ENCODE measurements around the gene GOLGB1.
"Not testable (repeated sequence)": the region's sequence is repeated elsewhere in the genome, so short reads cannot be mapped to it uniquely, and the experiment has no call there.

The GOLGB1 gene

DNA sequence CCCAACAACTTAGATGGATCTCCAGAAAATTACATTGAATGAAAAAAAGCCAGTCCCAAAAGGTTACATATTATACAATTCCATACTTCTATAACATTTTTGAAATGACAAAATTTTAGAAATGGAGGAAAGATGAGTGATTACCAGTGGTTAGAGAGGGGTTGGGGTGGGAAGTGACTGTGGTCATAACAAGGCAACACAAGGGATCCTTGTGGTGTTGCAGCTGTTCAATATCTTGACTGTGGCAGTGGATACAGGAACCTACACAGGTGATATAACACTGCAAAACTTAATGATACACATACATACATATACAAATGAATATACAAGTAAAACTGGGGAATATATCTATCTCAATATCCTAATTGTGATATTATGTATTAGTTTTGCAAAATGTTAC, 9.6 kb downstream of the GOLGB1 start:
- DNase-seq, result no peak

DNA sequence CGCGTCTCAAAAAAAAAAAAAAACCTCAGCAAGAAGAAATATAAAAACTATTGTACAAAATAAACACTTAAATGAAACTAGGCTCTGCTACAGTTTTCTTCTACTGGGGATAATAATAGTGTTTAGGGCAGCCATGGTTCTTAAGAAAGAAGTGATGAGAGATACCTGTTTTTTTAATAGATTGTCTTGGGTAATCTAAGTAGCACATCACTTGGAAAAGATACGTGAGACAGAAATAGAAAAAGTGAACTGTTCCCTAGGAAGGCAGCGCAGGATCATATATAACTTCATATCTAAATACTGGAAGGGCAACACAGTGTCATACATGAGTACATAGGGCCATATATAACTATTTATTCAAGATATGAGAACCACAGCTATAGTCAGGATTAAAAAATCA, 11.9 kb downstream of the GOLGB1 start:
- no peak for DNase-seq

DNA sequence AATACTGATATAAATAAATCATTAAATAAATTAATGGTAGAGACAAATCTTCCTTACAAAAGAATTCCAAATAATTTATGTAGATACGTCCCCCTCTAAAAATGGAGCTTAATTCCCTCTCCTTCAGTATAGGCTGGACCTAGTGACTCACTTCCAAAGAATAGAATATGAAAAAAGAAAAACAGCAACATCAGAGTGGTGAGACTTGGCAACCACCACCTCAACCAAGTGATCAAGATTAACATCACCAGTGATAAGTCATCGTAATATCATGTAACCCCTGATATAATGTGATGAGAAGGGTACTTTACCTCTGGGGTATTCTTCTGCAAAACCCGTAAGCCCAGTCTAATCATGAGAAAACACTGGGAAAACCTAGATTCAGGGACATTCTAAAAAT, 13.4 kb downstream of the GOLGB1 start:
- peak; percentile 44 for DNase-seq

DNA sequence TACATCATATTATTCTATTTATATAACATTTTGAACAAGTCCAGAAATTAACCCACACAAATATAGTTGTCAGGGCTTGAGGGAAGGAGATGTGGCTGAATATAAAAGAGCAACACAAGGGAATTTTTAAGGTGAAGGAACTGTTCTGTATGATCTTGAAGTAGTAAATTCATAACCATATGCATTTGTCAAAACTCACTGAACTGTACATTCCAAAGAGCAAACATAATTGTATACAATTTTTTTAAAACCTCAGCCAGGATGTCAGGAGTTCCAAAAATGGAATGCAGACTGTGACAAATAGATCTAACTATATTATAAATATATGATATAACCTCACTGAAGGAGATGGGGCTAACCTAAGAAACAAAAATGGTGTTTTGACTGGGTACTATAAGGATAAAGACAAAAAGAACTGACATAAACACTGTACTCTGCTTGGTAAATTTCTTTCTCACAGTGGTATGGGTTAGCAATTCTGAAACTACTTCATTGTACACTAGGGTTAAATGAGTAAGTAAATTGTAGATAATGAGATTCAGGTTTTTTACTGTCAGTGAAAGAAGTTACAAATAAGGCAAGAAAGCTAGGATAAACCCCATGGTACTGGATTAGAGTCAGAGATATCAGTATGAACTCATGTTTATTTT, 14.4 kb downstream of the GOLGB1 start:
- DNase-seq, result peak; percentile 59

DNA sequence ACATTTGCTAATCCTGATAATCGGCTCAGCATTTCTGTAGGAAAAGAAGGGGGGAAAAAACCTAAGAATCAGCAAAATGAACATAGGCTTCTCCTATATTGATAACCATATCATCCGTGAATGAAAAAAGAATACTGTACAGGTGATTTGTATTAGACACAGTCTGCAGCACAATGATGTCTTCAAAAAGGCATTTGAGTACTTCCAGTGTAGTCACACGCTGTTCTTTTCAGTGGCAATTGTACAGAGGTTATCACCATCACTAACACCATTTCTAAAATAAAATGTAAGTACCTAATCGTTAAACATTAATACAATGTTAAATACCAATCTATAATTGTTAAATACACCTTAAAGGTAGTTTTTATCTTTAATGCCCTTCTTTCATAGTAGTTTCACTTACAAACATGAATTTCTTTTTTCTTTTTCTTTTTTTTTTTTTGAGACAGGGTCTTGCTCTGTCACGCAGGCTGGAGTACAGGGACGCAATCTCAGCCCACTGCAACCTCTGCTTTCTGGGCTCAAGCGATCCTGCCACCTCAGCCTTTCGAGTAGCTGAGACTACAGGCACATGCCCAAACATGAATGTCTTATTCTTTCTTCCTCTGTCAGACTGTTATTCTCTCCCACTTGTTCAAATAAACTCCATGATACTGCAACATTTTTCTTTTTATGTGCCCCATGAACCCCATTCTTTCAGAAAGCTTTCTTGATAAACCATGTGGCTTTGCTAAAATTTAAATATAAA, 18.4 kb downstream of the GOLGB1 start:
- DNase-seq, result no peak

DNA sequence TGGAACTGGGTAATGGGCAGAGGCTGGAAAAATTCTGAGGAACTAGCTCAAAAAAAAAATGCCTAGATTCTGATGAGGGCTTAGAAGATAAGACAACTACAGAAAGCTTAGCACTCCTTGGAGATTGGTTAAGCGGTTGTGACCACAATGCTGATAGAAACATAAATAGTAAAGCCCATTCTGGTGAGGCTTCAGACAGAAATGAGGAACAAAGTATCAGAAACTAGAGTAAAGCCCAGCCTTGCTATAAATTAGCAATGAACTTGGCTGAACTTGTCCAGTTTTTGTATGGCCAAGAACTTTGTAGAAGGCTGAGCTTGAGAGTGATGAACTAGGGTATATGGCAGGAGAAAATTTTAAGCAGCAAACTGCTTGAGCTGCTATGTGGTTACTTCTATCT, 25.4 kb downstream of the GOLGB1 start:
- DNase-seq, result no peak

DNA sequence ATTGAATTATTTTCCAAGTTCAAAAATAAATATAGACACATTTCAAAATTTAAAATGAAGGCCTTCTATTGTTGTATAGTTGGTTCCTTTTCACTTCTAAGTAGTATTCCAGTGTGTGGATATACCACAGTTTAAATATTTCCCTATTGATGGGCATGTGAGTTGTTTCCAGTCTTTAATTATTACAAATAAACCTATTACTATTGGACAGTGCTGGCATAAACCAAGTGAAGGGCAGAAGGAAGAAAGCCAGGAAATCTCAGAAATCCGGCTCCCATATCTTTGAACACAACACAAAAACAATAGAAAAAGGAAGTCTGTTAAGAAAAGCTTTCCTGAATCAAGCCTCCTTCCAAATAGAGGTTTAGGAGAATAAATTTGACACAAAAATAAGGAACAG, 26.1 kb downstream of the GOLGB1 start:
- DNase-seq, result no peak

DNA sequence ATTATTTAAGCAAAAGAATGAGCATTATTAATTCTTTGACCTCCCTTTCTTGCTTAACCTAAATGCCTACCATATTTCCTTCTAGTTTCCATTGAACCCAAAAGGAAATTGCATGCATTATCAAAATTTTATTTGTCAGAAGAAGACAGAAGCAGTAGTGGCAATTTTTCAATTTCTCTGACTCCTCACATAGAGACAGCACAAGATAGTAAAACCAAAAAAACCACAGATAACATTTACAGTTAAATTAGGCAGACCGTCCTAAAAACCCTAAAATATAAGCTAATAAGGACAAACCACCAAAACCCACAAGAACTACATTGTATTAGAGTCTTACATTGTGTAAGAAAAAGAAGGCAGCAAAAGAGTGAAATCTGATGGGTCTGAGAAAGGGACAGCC, 27.1 kb downstream of the GOLGB1 start:
- DNase-seq, result no peak

DNA sequence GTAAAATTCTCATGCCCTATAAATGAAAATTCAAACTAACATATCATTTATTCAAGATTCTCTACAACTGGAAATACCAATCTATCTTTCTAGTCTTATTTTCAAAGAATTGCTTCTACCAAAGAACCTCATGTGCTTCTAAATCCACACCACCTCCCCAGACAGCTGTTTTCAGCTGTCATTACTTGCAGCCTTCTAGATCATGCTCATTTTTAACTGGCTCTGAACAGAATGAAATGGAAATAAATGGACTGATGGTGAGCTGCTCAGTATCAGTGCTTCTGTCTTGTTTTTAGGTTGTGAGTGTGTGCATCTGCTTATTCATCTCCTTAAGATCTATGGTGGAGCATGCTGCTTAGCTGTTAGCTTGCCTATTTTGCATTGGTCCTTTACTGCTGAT, 29.4 kb downstream of the GOLGB1 start:
- no peak for DNase-seq

DNA sequence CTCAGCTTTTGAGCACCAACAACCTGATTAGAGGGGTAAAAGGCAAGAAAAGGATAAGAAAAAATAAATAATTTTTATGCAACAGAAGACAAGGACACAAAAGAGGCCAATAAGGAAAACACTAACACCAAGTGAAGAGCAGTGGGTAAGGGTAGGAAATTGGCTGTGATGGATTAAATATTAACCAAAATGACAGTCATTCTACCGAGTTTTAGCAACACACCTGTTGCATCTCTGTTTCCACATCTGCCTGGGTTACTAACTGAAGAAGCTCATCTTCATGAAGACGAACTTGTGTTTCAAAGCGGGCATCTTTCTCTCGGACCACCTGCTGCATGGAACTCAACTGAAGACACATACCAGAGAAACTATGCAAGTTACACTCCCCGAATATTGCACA, 30.1 kb downstream of the GOLGB1 start:
- DNase-seq, result no peak

DNA sequence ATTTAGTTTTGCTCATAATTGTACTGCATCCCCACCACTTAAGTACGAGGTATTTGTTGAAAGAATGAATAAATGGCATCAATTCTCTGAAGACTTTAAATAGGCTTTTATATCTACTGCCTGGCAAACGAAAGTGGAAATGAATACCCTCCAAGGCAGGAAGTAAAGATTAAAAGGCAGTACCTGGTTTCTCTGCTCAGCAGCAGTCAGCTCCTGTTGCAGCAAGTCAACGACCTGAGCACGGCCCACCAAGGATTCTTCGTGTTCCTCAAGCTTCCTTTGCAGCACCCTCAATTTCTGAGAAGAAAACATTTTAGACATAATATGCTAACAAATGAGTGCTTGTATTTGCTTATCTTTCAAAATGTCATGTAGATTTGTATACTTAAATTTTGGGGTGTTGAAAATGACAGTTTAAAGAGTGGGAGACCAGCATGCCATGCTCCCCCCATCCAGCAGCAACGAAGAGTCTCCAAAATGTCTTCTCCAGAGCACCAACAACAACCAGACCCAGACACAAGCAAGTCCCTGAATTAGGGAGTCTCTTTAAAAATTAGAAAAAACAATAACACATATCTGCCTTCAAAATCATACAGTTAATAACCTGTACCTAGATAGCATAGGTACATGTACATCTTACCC, 31.2 kb downstream of the GOLGB1 start:
- no peak for DNase-seq

DNA sequence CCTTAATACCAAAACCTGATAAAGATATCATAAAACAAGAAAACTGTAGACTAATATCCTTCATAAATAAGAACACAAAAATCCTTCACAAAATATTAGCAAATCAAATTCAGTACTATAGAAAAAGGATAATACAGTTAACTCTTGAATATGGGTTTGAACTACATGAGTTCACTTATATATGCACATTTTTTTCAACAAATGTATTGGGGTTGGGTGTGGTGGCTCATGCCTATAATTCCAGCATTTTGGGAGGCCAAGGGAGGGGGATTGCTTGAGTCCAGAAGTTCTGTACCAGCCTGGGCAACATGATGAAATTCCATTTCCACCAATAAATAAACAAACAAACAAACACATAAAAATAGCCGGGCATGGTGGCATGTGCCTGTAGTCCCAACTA, 39.2 kb downstream of the GOLGB1 start:
- DNase-seq, result no peak

DNA sequence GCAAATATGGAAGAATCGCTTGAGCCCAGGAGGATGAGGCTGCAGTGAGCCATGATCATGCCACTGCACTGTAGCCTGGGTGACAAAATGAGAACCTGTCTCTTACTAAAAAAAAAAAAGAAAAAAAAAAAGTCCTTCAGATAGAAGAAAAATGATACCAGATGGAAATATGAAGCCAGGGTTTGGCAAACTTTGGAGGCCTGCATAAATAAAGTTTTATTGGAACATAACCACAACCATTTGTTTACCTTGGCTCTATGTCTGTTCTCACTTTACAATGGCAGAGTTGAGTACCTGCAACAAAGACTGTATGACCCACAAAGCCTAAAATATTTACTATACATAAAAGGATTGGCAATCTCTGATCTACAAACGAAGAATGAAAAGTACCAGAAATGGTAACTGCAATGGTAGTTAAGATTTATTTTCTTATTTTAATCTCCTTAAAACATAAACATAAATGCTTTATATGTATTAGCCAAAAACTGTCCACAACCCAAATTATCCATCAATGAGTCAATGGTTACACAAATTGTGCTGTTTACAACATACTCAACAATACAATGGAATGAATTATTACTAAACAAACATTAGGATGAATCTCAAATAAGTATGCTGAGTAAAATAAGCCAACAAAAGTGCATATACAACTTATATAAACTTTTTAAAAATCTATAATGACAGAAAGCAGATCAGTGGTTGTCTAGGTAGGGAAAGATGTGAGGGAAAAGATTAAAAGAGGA, 41.8 kb downstream of the GOLGB1 start:
- no peak for DNase-seq

DNA sequence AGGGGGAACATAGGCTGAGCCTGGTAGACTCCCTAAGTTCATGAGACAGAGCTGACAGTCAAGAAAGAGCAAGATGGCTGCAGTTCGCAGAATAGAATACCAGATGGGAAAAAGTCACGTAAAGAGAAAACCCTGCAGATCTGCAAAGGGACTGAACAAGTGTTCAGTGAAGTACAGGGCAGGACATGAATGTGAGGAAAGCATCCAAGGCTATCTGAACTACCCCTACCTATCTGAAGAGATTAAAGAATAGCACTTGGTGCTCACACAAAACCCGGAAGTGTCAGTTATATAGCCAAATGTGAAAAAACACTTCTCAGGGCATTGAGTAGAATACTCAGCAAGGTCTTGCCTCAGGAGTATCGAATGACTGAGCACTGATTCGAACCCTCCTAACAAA, 44.0 kb downstream of the GOLGB1 start:
- DNase-seq, result no peak

DNA sequence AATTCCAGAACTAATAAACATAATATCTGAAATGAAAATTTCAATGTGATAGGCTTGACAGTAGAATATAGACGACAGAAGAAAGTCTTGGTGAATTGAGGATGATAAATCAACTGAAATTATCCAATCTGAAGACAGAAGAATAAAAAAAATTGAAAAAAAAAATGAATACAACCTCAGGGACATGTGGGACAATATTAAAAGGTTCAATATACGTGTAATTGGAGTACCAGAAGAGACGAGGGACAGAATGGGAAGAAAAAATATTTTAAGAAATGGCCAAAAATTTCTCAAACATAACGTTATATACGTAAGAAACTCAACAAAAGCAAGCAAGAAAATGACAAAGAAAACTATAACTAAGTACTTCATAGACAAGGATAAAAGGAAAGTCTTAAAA, 45.6 kb downstream of the GOLGB1 start:
- DNase-seq, result no peak

DNA sequence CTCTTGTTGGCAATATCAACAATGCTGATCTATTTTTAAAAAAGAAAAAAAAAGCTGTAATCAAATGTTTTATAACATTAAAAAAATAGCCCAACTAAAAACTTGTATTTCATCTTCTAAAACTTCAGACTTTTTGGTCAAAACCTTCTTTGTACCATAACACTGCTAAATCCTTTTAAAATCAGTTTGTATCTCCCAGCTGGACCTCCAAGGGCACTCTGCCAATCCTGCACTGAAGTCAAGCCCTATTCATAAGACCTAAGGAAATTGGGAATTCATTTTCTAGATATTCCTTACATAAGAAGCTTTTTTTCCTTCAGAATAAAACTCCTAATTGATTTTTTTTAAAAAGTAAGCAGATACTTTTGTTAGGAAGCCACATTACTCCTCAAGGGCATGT, 50.6 kb downstream of the GOLGB1 start:
- no peak for DNase-seq

DNA sequence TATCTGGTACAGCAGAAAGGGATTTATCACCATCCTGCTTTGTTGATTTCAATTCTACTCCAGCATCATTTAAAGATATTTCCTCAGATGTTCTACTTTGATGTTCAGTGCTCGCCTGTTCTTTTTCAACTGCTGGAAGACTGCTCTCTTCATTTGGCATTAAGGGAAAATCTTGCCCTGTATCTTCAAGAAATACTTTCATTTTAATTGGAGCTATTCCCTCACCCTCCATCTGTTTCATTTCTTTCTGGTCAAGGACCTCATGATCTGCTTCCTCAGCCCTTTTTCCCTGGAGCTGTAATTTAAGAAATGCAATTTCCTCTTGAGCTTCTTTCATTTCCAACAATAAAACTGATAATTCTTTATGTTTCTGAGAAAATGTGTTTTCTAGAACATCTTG, 51.1 kb downstream of the GOLGB1 start:
- DNase-seq, result no peak

DNA sequence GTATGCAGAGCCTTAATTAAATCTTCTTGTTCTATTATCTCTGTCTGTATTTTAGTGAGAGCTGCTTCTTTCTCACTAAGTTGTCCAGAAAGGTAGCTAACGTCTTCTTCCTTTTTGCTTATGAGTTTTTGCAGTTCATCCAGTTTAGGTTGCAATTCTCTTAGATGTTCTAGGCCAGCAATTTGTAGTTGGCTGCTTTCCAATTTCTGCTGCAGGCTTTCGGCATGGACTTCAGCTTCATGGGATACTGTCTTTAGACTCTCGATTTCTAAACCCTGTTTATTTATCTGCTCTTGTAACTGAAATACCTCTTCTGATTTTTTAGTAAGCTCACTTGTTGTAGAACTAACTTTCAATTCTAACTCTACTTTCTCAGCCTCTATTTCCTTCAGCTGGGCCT, 53.4 kb downstream of the GOLGB1 start:
- DNase-seq, result no peak

DNA sequence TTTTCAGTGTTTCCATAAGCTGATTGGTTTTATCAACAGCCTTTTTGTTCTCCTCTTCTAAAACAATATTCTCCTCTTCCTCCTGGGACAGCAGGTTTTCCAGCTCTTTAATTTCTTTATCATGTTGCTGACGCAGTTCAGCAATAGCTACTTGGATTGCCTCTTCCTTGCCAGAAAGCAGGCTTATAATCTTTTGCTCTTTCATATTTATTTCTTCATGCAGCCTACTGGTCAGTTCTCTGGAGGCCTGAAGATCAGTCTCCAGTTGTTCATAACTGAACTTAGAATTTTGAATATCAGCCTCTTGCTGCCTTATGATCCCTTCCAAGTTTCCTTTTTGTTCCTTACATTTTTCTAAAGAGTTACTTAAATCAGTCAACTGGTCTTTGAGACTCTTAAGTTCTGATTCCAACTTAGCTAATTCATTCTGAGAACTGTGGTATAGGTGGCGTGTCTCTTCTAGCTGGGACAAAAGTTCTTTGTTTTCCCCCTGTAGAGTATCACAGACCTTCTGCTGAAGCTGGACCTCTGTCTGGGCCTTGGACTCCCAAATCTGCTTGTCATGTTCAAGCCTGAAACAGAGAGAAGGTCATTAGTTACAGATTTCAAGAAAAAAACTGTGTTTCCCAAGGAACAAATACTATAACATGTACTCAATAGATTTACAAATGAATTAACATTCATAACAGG, 57.4 kb downstream of the GOLGB1 start:
- DNase-seq, result no peak

DNA sequence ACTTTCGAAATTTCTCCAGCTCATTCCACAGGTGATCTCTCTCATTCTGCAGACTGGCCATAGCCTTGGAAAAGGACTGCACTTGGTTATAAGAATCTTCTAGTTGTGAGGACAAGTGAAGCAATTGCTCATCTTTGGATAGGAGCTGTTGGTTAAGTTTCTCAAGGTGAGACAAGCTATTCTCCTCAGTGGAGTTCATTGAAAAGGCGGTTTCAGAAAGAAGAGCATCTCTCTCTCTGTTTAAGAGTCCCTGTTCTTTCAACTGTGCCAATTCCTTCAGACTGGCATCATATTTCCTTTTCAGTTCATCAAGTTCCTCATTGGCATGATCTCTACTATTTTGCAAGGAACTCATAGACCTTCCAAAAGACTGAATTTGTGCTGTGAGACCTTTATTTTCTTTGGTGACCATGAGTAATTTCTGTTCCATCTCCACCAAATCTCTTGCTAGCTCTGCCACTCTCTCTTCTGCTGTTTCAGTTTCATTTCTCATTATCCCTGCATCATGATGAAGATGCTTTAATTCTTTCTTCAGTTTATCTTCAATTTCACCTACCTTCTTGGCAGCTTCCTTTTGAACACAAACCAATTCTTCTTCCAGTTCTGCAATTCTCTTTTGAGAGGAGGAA, 58.6 kb downstream of the GOLGB1 start:
- no peak for DNase-seq

DNA sequence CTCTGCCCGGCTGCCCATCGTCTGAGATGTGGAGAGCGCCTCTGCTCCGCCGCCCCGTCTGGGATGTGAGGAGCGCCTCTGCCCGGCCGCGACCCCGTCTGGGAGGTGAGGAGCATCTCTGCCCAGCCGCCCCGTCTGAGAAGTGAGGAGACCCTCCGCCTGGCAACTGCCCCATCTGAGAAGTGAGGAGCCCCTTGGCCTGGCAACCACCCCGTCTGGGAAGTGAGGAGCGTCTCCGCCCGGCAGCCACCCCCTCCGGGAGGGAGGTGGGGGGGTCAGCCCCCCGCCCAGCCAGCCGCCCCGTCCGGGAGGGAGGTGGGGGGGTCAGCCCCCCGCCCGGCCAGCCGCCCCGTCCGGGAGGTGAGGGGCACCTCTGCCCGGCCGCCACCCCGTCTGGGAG, 60.8 kb downstream of the GOLGB1 start:
- DNase-seq, result not testable (repeated sequence)

DNA sequence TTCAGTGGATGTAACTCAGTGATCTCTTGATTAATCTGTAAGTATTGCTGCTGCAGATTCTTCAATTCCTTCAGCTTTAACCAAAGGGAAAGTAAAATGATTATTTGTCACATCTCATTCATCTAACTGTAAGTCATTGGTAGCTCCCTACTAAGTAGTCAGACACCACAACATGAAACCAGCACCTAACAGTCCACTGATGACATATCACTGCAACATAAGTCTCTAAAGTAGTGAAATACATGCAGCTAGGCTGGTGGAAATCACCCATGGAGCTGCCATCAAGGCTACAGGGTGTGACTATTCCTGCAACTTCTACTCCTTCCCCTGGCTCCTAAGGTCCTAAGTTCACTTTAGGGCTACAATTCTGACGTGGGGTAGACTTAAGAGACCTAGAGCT, 67.7 kb downstream of the GOLGB1 start:
- DNase-seq, result no peak
